ENCODE results near the gene ADGRG6. TPM values are rescaled to one million over a fixed set of nuclear protein-coding genes. Genes with fewer than 3 reads are reported as not detected.
A peak's percentile ranks its signal among the peaks of the same experiment; 100 is the strongest.
"Not testable (repeated sequence)": the region's sequence is repeated elsewhere in the genome, so short reads cannot be mapped to it uniquely, and the experiment has no call there.

ADGRG6 gene
- total RNA-seq, result 3.6 and 8.5 TPM in 2 replicates

DNA sequence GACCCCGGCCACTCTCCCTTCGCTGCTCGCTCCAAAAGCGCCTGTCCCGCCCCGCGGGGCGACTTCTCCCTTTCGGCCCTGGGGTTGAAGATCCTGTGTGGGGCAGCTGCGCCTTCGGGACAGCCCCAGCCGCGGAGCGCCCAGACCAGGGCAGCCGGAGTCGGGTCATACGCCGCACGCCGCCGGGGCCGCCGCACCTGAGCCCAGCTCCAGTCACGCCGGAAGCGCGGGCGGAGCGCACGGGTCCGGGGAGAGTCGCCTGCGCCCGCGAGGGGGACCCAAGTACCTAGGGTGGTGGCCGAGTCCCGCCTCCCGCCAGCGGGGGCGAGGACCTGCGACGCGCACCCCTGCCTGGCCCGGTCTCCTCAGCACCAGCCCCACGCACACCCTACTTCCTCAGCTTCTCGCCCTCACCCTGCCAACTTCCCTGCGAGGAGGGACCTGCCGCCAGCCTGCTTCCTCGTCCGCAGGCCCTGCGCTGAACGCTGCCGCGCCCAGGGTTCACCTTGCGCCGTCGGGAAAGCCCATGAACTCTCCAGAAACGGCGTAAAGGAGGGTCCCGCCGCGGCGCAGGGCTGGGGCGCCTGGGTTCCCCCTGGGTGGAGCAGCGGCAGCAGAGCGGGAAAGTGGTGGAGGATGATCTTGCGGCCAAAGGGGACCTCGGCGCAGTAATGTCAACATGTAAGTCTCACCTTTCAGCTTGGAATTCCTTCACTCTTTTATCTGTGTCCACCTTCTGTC is at the start of gene ADGRG6:
Gene ADGRG6, plus strand, starts transcription at position 357 of the 741 bp plus-strand sequence. Its CDS starts 323 bp downstream, at position 680.
- peak; percentile 27 to 69 for DNase-seq (ENCODE audit: low read depth in 2 of 2)

DNA sequence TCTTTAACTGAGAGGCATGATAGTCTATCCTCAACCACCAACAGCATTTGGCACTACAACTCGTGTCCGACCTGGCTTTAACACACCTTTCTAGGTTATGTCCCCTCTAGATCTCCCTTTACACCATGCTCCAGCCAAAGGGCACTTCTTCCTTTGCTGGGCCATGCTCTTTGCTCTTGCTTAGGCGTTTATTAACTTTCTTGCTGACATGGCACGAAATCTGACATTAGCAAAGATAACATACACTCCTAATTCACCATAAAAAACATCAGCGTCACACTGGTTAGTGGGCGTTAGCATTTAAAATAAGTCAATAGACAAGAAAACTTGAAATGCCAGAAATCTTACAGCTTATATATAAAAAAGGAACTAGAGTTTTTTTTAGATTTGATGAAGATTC is 47.3 kb upstream of the ADGRG6 start:
- no peak for DNase-seq (ENCODE audit: low read depth in 2 of 2)

DNA sequence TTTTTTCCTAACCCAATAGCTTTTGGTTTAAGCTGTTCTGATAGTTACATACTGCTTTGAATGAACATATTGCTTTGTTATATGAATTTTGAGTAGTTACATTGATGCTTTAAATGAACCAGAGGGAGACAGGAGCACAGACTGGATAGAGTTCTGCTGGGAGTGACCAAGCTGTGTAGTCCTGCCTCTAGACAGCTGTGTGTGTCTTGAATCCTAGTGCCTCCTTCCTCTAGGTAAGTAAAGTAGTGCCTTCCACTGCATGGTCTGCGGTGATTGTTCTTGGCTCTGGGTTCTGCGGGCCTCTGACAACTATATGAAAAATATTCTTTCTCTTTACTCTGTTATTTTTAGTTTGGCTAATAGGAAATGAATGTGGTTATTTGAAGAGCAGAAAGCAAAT is 46.0 kb upstream of the ADGRG6 start:
- no peak for DNase-seq (ENCODE audit: low read depth in 2 of 2)

DNA sequence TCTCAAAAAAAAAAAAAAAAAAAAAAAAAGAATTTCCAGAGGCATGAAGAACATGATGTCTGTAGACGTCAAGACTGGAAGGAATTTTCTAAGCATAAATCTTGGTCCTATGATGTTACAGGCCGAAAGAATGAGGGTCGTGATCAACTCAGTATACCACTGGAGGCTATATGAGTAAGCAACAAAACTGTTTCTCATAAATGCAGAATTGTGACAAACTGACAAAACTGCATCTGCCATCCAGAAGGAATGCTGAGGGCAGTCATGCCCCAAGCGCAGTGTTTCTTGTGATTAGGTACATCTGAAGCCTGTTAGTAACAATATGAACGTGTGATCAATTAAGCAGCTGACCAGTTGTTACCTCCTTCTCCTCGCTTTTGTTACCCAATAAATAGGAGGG is 43.5 kb upstream of the ADGRG6 start:
- no peak for DNase-seq (ENCODE audit: low read depth in 2 of 2)

DNA sequence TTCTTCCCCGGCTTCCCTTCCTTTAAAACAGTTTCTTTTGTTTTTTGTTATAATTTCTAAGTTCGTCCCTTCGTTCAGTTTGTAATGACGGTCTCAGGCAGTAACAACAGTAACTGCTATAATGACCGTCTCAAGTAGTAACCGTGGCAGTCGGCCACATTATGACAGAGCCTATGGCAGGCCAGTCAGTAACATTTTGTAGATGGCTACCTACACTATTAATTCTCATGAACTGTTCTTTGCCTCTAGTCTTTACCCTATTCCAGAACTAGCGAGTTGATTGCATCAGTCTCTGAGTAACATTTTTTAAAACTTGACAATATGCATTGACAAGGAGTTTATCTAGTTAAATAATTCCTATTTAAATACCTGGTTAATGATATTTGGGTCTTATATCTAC is 43.0 kb upstream of the ADGRG6 start:
- no peak for DNase-seq (ENCODE audit: low read depth in 2 of 2)

DNA sequence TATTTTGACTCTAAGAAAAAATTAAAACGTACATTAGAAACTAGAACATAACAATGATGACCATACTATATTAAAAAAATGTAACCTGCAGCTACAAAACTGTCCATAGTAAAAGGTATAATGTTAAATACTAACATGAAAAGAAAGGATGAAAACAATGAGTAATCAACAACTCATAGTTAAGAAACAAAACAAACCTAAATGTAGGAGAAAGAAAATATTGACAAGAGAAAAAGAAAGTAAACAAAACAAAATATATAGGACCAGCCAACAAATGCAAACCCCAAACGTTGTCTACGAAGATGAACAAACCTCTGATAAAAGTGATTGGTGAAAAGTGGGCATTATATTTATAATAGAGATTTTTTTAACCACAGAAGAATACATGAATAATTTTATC is 41.1 kb upstream of the ADGRG6 start:
- DNase-seq (ENCODE audit: low read depth in 2 of 2), result no peak

DNA sequence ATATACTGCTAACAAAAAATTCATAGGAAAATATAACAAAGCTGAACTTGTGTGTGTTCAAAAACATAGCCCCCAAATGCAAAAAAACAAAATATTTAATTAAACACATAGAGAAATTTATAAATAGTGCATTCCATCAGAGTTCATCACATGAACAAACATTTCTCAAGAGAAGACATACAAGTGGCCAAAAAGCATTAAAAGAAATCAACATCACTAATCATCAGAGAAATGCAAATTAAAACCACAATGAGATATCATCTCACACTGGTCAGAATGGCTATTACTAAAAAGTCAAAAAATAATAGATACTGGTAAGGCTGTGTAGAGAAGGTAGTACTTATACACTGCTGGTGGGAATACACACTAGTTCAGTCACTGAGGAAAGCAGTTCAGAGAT is 39.6 kb upstream of the ADGRG6 start:
- DNase-seq (ENCODE audit: low read depth in 2 of 2), result no peak

DNA sequence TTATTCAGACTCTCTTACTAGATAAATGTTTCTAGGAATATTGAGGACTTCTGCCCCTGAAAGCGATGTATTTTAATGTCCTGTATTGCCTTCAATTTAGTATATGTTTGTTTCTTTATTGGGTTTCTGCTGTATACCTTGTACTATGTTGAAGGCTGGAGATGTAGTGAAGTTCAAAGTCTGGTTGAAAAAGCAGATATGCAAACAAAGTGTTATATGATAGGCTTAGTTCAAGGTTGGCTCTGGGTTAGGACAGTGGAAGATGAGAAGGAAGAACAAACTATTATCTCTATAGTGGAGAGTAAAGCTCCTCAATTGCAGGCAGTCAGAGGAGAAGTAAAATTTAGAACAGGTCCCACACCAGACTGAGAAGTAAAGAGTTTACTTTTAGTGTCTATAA is 36.3 kb upstream of the ADGRG6 start:
- no peak for DNase-seq (ENCODE audit: low read depth in 2 of 2)

DNA sequence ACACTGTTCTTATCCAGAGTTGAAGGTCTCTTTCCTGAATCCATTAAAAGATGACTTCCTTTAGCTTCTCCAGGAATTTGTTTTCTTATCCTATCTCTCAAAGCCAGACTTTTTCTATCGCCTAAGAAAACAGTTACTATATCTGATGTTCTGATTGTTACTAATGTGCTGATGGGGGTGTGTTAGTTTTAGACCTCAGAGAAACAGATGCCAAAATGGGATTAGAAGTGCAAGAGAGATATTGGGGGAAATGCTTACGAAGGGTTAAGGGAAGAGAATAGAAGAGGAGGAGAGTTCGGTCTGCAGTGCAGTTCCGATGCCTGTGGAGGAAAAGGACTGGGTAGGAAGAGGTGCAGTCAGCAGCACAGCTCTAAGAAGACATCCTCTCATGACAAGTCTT is 35.7 kb upstream of the ADGRG6 start:
- no peak for DNase-seq (ENCODE audit: low read depth in 2 of 2)

DNA sequence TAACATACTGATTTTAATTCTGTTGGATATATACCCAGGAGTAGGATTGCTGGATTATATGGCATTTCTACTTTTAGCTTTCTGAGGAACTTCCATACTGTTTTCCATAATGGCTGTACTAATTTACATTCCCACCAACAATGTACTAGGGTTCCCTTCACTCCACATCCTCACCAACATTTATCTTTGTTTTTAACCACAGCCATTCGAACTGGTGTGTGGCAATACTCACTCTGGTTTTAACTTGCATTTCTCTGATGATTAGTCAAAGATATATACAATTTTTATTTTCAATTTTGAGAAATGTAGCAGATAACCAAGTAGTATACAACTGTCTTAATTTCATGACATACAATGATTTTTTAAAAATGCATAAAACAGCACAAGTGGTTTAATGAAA is 30.3 kb upstream of the ADGRG6 start:
- DNase-seq (ENCODE audit: low read depth in 2 of 2), result no peak

DNA sequence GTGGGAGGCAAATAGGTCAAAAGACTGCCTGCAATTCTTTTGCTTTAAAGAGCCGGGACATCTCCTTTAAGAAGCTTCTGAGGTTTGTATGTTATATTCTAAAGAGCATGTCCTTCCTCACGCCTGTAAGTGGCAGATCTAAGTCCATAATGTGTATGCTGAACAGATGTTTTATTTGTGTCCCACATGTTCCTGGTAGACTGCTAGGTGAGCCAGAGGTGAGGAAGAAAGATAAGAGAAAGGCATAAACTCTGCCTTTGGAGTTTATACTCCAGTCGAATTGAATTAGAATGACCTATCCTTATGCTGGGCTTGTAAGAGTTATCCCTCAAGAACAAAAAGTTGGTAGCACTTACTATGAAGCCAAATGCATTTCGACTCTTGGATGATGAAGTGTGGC is 27.2 kb upstream of the ADGRG6 start:
- DNase-seq (ENCODE audit: low read depth in 2 of 2), result no peak

DNA sequence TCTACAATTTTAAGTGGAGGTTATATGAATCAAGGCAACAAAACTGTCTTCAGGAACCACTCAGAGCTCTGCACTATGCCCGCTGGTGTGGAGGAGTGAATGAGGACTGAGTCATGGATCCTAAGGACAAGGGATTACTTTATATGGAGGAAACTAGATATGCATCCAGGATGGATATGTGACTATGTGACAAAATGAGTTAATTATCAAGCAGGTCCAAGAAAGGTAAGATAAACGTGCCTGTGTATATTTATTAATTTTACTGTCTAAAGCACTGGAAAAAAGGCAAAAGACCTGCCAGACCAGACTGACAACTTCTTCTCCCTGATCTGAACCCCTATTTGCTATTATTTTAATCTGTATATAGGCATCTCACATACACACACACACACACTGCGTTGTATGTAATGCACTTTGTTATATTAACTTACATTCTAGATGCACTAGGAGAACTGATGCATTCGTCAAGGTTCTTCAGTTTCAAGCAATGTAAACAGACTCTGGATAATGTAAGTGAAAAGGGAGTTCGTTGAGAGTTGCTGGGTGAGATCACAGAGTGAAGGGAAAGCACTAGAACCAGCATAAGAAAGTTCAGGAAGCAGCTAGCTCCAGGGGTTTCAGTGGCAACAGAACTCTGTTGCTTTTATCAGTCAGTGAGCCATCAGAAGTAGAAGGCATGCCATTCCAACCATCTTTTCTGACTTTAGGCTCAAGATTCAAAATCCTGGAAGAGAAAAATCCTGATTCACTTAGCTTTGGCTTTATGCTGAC is 26.4 kb upstream of the ADGRG6 start:
- DNase-seq (ENCODE audit: low read depth in 2 of 2), result no peak

DNA sequence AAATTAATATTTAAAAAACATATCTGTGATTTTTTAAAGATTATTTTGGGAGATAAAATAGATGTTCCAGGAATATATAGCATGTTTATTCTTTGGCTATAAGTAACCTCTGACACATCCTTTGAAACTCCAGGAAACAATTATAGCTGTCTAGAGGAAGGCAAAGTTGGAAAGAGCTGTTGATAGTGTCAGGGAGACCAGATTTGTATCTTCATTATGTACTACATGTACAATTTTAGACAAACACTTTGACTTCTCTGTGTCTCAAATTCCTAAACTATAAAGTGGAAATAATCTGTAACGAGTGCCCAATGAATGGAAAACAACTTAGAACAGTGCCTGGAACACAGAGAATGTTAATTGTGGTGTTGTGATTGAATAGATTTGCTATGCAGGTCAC is 25.6 kb upstream of the ADGRG6 start:
- DNase-seq (ENCODE audit: low read depth in 2 of 2), result peak; percentile 8 to 18

DNA sequence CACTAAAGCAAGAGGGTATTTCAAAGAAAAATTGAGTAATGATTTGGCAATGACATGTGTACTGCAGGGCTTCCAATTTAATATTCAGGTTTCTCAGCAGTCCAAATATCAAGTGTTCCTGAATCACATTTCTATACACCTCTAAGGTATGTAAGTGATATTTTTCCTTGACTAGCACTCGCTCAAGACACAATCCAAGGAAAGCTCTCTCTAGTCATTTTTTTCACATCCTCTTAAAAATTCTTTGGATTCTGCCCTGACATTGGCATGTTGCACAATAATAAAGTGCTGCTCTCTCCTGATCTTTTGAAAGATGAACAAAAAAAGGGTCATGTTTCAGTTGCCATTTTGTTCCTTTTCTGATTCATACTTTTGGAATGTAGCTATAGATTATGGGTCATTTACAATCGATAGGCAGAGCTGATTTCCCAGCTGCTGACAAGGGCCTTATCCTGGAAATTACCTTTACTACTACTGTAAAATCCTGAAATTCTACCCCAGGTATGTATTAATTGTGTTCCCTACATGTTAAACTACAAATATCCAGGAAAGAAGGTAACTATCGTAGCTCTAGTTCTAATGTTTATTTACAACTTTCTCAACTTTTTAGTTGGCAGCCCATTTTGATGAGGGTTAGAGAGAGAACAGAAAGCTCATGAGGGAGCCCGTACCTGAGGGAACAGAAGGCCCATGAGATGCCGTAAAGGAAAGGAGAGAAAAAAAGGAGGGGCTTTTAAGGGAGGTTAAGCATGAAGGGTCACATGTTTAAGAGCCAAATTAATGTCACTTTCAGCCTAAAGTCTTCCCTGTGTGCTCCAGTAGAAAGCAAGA is 22.2 kb upstream of the ADGRG6 start:
- DNase-seq (ENCODE audit: low read depth in 2 of 2), result peak in 1 of 2 donors; percentile 11

DNA sequence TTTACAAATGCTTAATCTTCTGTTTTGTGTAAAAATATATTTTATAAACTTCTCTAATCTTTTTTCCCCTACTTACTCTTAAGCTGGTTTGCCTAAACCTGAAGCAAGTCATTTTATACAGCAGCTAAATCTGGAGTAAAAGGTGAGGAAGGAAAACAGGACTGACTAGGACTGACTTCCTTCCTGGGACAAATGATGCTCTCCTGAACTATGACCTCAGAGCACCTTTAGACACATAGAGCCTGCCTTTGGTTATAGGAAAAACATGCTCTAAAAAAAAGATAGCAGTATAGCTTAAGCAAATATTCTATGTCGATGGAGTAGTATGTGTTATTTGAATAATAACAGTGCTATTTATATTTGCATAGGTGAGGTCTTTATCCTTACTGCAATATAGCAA is 21.5 kb upstream of the ADGRG6 start:
- DNase-seq (ENCODE audit: low read depth in 2 of 2), result no peak

DNA sequence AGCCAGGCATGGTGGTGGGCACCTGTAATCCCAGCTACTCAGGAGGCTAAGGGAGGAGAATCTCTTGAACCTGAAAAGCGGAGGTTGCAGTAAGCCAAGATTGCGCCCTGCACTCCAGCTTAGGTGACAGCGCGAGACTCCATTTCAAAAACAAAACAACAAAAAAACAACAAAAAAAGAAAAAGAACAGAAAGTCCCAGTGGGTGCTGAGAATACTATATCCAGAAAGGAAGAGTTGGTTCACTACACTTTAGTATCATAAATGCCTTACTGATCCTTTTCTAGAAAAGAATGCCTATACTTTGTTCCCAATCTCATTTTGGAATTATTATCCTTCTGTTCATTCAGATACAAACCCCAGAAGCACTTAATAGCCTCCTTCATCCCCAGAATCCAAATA is 20.9 kb upstream of the ADGRG6 start:
- DNase-seq (ENCODE audit: low read depth in 2 of 2), result no peak

DNA sequence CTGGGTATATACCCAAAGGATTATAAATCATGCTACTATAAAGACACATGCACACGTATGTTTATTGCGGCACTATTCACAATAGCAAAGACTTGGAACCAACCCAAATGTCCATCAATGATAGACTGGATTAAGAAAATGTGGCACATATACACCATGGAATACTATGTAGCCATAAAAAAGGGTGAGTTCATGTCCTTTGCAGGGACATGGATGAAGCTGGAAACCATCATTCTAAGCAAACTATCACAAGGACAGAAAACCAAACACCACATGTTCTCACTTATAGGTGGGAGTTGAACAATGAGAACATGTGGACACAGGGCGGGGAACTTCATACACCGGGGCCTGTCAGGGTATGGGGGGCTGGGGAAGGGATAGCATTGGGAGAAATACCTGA is 18.7 kb upstream of the ADGRG6 start:
- not testable (repeated sequence) for DNase-seq (ENCODE audit: low read depth in 2 of 2)

DNA sequence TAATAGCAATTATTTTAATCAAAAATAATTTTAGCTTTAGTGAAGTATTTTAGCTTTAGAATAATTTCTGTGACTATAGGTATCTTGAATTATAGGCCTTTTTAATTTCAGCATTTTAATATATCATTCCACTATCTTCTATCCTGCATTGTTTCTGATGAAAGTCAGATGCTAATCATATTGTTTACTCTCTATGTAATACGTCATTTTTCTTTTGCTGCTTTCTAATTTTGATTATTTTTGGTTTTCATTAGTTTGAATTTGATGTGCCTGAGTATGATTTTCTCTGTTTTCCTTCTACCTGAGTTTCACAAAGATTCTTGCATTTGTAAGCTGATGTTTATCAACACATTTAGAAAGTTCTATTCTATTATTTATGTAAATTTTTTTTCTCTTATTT is 17.4 kb upstream of the ADGRG6 start:
- no peak for DNase-seq (ENCODE audit: low read depth in 2 of 2)

DNA sequence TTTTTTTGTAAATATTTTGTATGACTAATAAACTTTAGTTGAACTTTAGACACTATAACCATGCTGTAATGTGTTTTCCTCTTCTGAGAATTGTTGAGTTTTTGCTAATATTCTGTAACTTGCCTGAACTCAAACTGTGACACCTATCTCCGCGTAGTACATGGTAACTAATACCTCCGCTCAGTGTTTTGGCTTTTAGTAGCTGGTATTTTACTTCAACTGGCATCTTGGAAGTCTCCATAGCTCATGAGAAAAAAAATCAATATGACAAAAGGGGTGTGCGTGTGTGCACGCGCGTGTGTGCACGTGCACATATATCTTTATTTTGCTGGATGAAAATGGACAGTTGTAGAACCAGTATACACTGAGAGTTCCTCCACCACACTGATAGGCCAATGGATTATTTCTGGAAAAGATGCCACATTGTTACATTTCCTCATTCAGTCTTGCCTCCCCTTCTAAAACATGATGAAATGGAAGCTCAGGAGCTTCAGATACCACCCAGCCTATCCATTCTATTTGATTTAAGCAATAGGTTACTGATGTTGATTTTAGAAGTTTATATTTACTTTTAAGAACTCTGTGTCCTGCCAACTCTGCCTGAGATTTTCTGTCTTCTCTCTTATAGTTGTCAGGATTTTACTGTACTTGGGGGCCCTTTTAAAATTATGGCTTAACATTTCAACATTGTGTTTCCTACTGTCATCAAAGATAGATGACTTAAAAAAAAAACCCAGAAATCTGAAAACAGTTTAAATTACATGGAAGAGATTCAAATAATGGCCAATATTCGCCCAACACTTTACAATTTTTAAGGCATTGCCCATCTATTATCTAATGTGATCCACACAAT is 16.3 kb upstream of the ADGRG6 start:
- no peak for DNase-seq (ENCODE audit: low read depth in 2 of 2)

DNA sequence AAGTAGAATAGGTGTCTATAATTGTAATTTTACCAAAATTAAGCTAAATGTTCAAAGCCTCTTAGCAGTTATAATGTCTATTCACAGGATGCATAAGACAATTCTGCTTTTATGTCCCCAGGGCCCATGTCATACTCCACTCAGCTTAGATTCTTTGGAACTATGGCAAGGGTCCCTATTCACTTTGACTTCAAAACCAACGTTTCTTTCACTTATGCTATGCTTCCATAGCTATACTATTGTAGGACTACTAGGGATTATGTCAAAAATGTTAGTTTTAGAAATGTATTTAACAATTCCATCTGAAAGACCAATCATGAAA is 15.8 kb upstream of the ADGRG6 start:
- no peak for DNase-seq (ENCODE audit: low read depth in 2 of 2)

DNA sequence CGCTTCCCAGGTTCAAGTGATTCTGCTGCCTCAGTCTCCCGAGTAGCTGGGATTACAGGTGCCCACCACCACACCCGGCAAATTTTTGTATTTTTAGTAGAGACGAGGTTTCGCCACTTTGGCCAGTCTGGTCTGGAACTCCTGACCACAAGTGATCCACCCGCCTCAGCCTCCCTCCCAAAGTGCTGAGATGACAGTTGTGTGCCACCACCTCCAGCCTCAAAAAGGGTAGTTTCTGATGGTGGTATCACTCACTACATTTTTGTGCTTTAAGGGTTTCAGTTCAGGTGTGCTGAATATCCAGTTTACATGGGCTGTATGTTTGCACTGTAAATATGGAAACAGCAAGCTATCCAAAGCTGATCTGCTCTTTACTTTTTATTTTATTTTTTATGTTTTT is 12.1 kb upstream of the ADGRG6 start:
- DNase-seq (ENCODE audit: low read depth in 2 of 2), result no peak

DNA sequence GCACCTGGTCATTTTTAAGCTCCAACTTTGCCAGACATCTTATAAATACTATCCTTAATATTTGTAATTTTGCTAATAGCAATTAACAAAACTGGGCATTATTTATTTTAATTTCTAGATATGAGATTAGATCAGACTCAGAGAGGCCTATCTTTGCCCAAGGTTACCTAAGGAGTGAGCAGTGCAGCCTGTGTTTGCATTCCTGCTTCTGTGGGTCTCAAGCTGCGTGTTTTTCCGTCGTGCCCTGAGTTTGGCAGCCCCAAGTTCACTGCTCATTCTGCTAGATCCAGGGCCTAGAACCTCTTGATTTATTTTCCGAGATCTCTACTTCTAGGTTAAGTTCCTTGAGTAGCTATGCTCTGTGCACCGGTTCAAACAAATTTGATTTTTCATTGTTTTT is 11.0 kb upstream of the ADGRG6 start:
- DNase-seq (ENCODE audit: low read depth in 2 of 2), result no peak
